GM12878 (cell line): ENCODE results near the gene DPYSL3.

ENCODE experiments used
- CTCF ChIP-seq, 3 experiments: IDR thresholded peaks in 2 of 3; conservative IDR thresholded peaks in 1 of 3; 2 replicates each; pipeline ENCODE4 v1.5.1; 2011; ENCODE audit warnings: low read depth in 3 of 3, low read length in 3 of 3, mild to moderate bottlenecking in 3 of 3, control low read depth in 2 of 3, moderate library complexity in 2 of 3, inconsistent platforms in 1 of 3, mixed read lengths in 1 of 3; ENCODE audit not compliant: control insufficient read depth in 2 of 3, insufficient read depth in 1 of 3; ENCODE audit errors: extremely low read depth in 1 of 3
- E2F4 ChIP-seq: IDR thresholded peaks from 2 replicates; pipeline ENCODE4 v1.6.1; 2012; ENCODE audit warnings: low read depth, low read length, improper control_type of control experiment
- EP300 ChIP-seq, 2 experiments: fragments of 150-350 bp in 1 of 2; IDR thresholded peaks; 2 replicates each; pipeline ENCODE4 v1.6.1; 2011 to 2012; ENCODE audit warnings: low read depth in 2 of 2, low read length in 2 of 2, borderline replicate concordance in 1 of 2, improper control_type of control experiment in 1 of 2, inconsistent platforms in 1 of 2; ENCODE audit not compliant: control insufficient read depth in 1 of 2
- EZH2 ChIP-seq: IDR thresholded peaks from 2 replicates; pipeline ENCODE4 v1.6.1; 2012; ENCODE audit warnings: low read depth, mild to moderate bottlenecking, control low read depth, inconsistent platforms, low read length, borderline replicate concordance; ENCODE audit not compliant: control insufficient read depth
- MTA3 ChIP-seq: IDR thresholded peaks from 2 replicates; pipeline ENCODE4 v1.6.1; 2012; ENCODE audit warnings: low read length, inconsistent platforms, borderline replicate concordance
- POLR2A ChIP-seq: IDR thresholded peaks from 2 replicates; pipeline ENCODE4 v1.6.1; 2011; ENCODE audit warnings: low read depth, mild to moderate bottlenecking, low read length
- YY1 ChIP-seq: IDR thresholded peaks from 2 replicates; pipeline ENCODE4 v1.6.1; 2011; ENCODE audit warnings: low read depth, mild to moderate bottlenecking, low read length

GRCh38 chr5:147446523-147446922 lies 63.3 kb downstream of the DPYSL3 start:
- no peak for TF ChIP-seq MTA3
- TF ChIP-seq CTCF (IDR thresholded peaks at IDR 0.05 in 2 of 3, conservative IDR thresholded peaks at IDR 0.05 in 1 of 3; ENCODE audit: control insufficient read depth in 2 of 3, extremely low read depth in 1 of 3, insufficient read depth in 1 of 3, low read depth in 3 of 3, low read length in 3 of 3), result no peak
- no peak for TF ChIP-seq YY1
- TF ChIP-seq EZH2, result no peak
- TF ChIP-seq POLR2A, result no peak
- no peak for TF ChIP-seq E2F4
- no peak for TF ChIP-seq EP300 (IDR thresholded peaks at IDR 0.05; ENCODE audit: borderline replicate concordance in 1 of 2, control insufficient read depth in 1 of 2, low read depth in 2 of 2, low read length in 2 of 2)
